Endodermal cell (in vitro differentiated cells): ENCODE measurements around the gene DGKE. TPM values are rescaled to one million over a fixed set of nuclear protein-coding genes. Genes with fewer than 3 reads are reported as not detected.

Source experiments
- DNase-seq: peaks from one replicate; pipeline ENCODE4 v3.0.0-alpha.2; 2017
- H3K27ac ChIP-seq: 2 replicates; pipeline ENCODE4 v1.5.1; 2013; ENCODE audit warnings: mild to moderate bottlenecking, low read depth, low read length, moderate library complexity
- H3K27me3 ChIP-seq: 2 replicates; pipeline ENCODE4 v1.6.1; 2013; ENCODE audit warnings: mild to moderate bottlenecking, low read length, moderate library complexity; ENCODE audit not compliant: insufficient read depth, control insufficient read depth, poor library complexity, severe bottlenecking
- H3K36me3 ChIP-seq: 2 replicates; pipeline ENCODE4 v1.7.0; 2013; ENCODE audit warnings: mild to moderate bottlenecking, low read length, moderate library complexity; ENCODE audit not compliant: control insufficient read depth, insufficient read depth
- H3K4me1 ChIP-seq: one replicate; pipeline ENCODE4 v1.7.0; 2013; ENCODE audit warnings: low read length; ENCODE audit not compliant: control insufficient read depth, insufficient read depth
- H3K4me3 ChIP-seq: 2 replicates; pipeline ENCODE4 v1.5.1; 2013; ENCODE audit warnings: mild to moderate bottlenecking, low read length, moderate library complexity
- H3K9ac ChIP-seq: 2 replicates; pipeline ENCODE4 v1.6.1; 2013; ENCODE audit warnings: mild to moderate bottlenecking, low read length, moderate library complexity; ENCODE audit not compliant: poor library complexity, severe bottlenecking; ENCODE audit errors: extremely low read depth
- H3K9me3 ChIP-seq: 2 replicates; pipeline ENCODE4 v1.6.1; 2013; ENCODE audit warnings: mild to moderate bottlenecking, low read length, moderate library complexity; ENCODE audit not compliant: control insufficient read depth
- H3K27ac Mint-ChIP-seq: 2 replicates; pipeline ENCODE4 v1.8.0; 2020; ENCODE audit warnings: mixed read lengths
- H3K27me3 Mint-ChIP-seq: 2 replicates; pipeline ENCODE4 v1.8.0; 2021; ENCODE audit warnings: mild to moderate bottlenecking, mixed read lengths; ENCODE audit not compliant: insufficient read depth
- H3K36me3 Mint-ChIP-seq: 2 replicates; pipeline ENCODE4 v1.8.0; 2020; ENCODE audit warnings: low read depth, mixed read lengths
- H3K4me1 Mint-ChIP-seq: 2 replicates; pipeline ENCODE4 v1.8.0; 2020; ENCODE audit warnings: mixed read lengths
- H3K4me3 Mint-ChIP-seq: 2 replicates; pipeline ENCODE4 v1.8.0; 2020; ENCODE audit warnings: mild to moderate bottlenecking, moderate library complexity, mixed read lengths
- H3K9me3 Mint-ChIP-seq: 2 replicates; pipeline ENCODE4 v1.8.0; 2020; ENCODE audit warnings: mild to moderate bottlenecking, mixed read lengths
- WGBS, 2 experiments: methylation state at CpG; one replicate each; pipeline versions ENCODE4 v1.1.5 to v1.1.7; 2013; ENCODE audit warnings: missing lambda C conversion rate in 2 of 2, mixed read lengths in 1 of 2; ENCODE audit not compliant: insufficient coverage in 1 of 2, insufficient read length in 1 of 2; 5-methylcytosine and 5-hydroxymethylcytosine counted together
- total RNA-seq, 2 donors: library from RNA; stranded (reverse); fragmentation: NEBNext Ultra II Directional in 1 of 2; extraction: Animal tissue kit (Norgen Biotek cat#: 25700) in 1 of 2; gene quantifications; 2 replicates in 1 of 2; 3 replicates in 1 of 2; pipeline ENCODE4 v1.2.1, GENCODE V29; 2021
- TF ChIP-seq, protein P1 (sequence below): fragments of 200-600 bp; sonication (generic); conservative IDR thresholded peaks from 2 replicates; pipeline ENCODE4 v1.5.0; 2021; ENCODE audit warnings: antibody characterized with exemption, mild to moderate bottlenecking

Gene DGKE
- total RNA-seq, 2 donors from 2014 or later, result 3.5 to 7.1 TPM

DNA sequence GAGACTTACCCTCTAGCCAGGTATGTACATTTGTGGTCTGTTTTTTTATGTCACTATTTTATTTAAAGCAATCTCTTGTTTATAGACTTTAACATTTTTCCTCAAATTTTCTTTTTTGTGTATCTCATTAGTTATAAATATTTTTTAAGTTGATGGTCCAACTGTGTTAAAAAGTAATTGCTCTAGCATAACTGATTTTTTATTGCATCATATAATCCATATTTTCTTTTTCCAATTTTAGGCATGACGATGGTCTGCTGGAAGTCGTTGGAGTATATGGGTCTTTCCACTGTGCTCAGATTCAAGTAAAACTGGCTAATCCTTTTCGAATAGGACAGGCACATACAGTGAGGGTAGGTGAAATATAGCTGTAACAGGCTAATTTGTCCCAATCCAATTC, 27.9 kb downstream of the DGKE start:
- Histone ChIP-seq H3K36me3 (peaks cover 7% of the 10 kb centered on the region), H3K9me3 (no peaks in the 10 kb centered on the region), H3K27ac (no peak overlapping the region), H3K27me3 (no peaks in the 10 kb centered on the region), H3K4me3 (no peak overlapping the region), H3K9ac (no peak overlapping the region), H3K4me1 (no peaks in the 10 kb centered on the region)
- Mint-ChIP-seq H3K36me3 (peaks cover 5% of the 10 kb centered on the region), H3K9me3 (no peaks in the 10 kb centered on the region), H3K27me3 (no peaks in the 10 kb centered on the region), H3K27ac (no peak overlapping the region), H3K4me3 (no peak overlapping the region), H3K4me1 (no peaks in the 10 kb centered on the region)
- TF ChIP-seq, protein P1, sequence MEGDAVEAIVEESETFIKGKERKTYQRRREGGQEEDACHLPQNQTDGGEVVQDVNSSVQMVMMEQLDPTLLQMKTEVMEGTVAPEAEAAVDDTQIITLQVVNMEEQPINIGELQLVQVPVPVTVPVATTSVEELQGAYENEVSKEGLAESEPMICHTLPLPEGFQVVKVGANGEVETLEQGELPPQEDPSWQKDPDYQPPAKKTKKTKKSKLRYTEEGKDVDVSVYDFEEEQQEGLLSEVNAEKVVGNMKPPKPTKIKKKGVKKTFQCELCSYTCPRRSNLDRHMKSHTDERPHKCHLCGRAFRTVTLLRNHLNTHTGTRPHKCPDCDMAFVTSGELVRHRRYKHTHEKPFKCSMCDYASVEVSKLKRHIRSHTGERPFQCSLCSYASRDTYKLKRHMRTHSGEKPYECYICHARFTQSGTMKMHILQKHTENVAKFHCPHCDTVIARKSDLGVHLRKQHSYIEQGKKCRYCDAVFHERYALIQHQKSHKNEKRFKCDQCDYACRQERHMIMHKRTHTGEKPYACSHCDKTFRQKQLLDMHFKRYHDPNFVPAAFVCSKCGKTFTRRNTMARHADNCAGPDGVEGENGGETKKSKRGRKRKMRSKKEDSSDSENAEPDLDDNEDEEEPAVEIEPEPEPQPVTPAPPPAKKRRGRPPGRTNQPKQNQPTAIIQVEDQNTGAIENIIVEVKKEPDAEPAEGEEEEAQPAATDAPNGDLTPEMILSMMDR, result no peak
- no peak for DNase-seq
- 88% methylated on average over 3 of the region's 3 CpGs; no CpG with 5 or more reads in 1 of the 2 experiments for WGBS, 2 experiments

DNA sequence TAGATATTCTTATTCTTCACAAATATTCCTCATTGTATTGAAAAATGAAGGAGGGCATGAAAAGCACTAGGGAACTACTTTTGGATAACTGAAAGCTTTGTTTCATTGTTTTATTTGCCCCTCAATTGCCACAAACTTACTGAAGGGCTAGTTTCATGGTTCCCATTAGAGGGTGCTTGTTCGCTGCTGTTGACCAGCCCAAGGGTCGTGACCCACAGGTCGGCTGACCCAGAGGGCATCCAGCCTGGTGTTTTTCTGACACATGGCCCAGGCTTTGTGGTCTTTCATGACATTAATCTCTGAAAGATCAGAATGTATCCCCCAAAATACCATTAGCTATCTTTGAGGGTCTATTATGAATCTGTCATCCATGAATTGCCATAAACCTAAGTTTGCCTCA, 30.0 kb downstream of the DGKE start:
- H3K9me3 Mint-ChIP-seq, result no peaks in the 10 kb centered on the region
- TF ChIP-seq, protein P1, result no peak
- Histone ChIP-seq H3K27me3 (no peaks in the 10 kb centered on the region), H3K27ac (no peak overlapping the region), H3K4me1 (no peaks in the 10 kb centered on the region), H3K4me3 (no peak overlapping the region), H3K9me3 (no peaks in the 10 kb centered on the region), H3K36me3 (peaks cover 7% of the 10 kb centered on the region), H3K9ac (no peak overlapping the region)
- H3K4me3 Mint-ChIP-seq, result no peak overlapping the region
- H3K36me3 Mint-ChIP-seq, result no peaks in the 10 kb centered on the region
- no peaks in the 10 kb centered on the region for H3K4me1 Mint-ChIP-seq
- no peaks in the 10 kb centered on the region for H3K27me3 Mint-ChIP-seq
- no peak overlapping the region for H3K27ac Mint-ChIP-seq
- DNase-seq, result no peak
- 63 to 78% methylated on average over 3 of the region's 3 CpGs for WGBS, 2 experiments

DNA sequence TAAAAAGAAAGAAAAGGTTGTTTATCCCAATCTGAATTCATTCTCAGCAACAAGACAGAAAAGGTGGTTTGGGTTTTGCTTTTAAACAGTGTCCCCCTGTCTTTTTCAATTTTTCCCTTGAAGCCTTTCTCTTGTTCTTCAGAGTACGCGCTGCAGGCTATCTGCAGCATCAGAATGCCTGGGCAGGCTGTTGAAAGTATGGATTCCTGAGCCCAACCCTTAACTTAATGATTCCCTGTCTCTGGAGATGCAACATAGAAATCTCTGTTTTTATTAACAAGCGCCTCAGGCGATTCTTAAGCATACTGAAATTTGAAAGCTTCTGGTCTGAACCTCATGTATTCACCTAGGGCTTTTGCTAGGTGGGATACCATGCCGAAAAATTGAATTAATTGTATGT, 32.1 kb downstream of the DGKE start:
- H3K27ac ChIP-seq, result no peak overlapping the region
- TF ChIP-seq, protein P1, result no peak
- H3K4me3 Mint-ChIP-seq, result no peak overlapping the region
- no peak overlapping the region for H3K4me3 ChIP-seq
- no peaks in the 10 kb centered on the region for H3K9me3 ChIP-seq
- no peak overlapping the region for H3K9ac ChIP-seq
- no peaks in the 10 kb centered on the region for H3K27me3 ChIP-seq
- no peaks in the 10 kb centered on the region for H3K36me3 Mint-ChIP-seq
- peaks cover 7% of the 10 kb centered on the region for H3K36me3 ChIP-seq
- 85 to 87% methylated on average over 5 of the region's 5 CpGs for WGBS, 2 experiments
- no peak overlapping the region for H3K27ac Mint-ChIP-seq
- H3K9me3 Mint-ChIP-seq, result no peaks in the 10 kb centered on the region
- no peaks in the 10 kb centered on the region for H3K4me1 Mint-ChIP-seq
- DNase-seq, result no peak
- no peaks in the 10 kb centered on the region for H3K4me1 ChIP-seq
- no peaks in the 10 kb centered on the region for H3K27me3 Mint-ChIP-seq
